ENCODE data around the gene KHDC4.

Gene KHDC4

GRCh38 chr1:155978325-155978972 is 44.2 kb upstream of the KHDC4 start, which contains the start of gene ARHGEF2:
Gene ARHGEF2 (minus strand): TSS chr1:155978547. CDS start chr1:155978427, 120 bp downstream.
- no peak for DNase-seq (ENCODE audit: low read depth, low spot score)
- Histone ChIP-seq H3K27ac (peak within 1 kb of the TSS; percentile 89), H3K9me3 (ENCODE audit: low read depth, low read length) (no peaks in the 10 kb centered on the region), H3K4me3 (peak within 1 kb of the TSS; percentile 93), H3K36me3 (ENCODE audit: insufficient read depth, low read length) (peaks cover 22% of the 10 kb centered on the region), H3K9ac (ENCODE audit: insufficient read length) (peak within 1 kb of the TSS; percentile 92)
- TF ChIP-seq POLR2AphosphoS5 (IDR thresholded peaks at IDR 0.05; ENCODE audit: borderline replicate concordance, low read depth, low read length) (peak; percentile 83), EZH2 (IDR thresholded peaks at IDR 0.05) (no peak), FOXP2 (optimal IDR thresholded peaks at IDR 0.05; ENCODE audit: control extremely low read depth, extremely low read length, insufficient read depth) (no peak)

GRCh38 chr1:155977690-155978324 is 43.6 kb upstream of the KHDC4 start:
- peak overlapping the region; percentile 89 for H3K27ac ChIP-seq
- DNase-seq (ENCODE audit: low read depth, low spot score), result no peak
- peak overlapping the region; percentile 92 for H3K9ac ChIP-seq (ENCODE audit: insufficient read length)
- H3K4me3 ChIP-seq, result peak overlapping the region; percentile 93
- no peak for TF ChIP-seq POLR2AphosphoS5 (IDR thresholded peaks at IDR 0.05; ENCODE audit: borderline replicate concordance, low read depth, low read length)
- no peak for TF ChIP-seq EZH2 (IDR thresholded peaks at IDR 0.05)
- no peak for TF ChIP-seq FOXP2 (optimal IDR thresholded peaks at IDR 0.05; ENCODE audit: control extremely low read depth, extremely low read length, insufficient read depth)
- H3K36me3 ChIP-seq (ENCODE audit: insufficient read depth, low read length), result peaks cover 27% of the 10 kb centered on the region
- no peaks in the 10 kb centered on the region for H3K9me3 ChIP-seq (ENCODE audit: low read depth, low read length)

- no peaks in the 10 kb centered on the region for H3K9me3 ChIP-seq (ENCODE audit: low read depth, low read length)
- TF ChIP-seq FOXP2 (optimal IDR thresholded peaks at IDR 0.05; ENCODE audit: control extremely low read depth, extremely low read length, insufficient read depth) (no peak), EZH2 (IDR thresholded peaks at IDR 0.05) (no peak), POLR2AphosphoS5 (IDR thresholded peaks at IDR 0.05; ENCODE audit: borderline replicate concordance, low read depth, low read length) (no peak)
- DNase-seq (ENCODE audit: low read depth, low spot score), result no peak
- peak overlapping the region; percentile 93 for H3K4me3 ChIP-seq
- H3K36me3 ChIP-seq (ENCODE audit: insufficient read depth, low read length), result peaks cover 34% of the 10 kb centered on the region
- peak overlapping the region; percentile 92 for H3K9ac ChIP-seq (ENCODE audit: insufficient read length)
- H3K27ac ChIP-seq, result peak overlapping the region; percentile 89
Measured at GRCh38 chr1:155976913-155977689, 42.9 kb upstream of the KHDC4 start.

GRCh38 chr1:155976062-155976912 is 42.1 kb upstream of the KHDC4 start:
- Histone ChIP-seq H3K36me3 (ENCODE audit: insufficient read depth, low read length) (peaks cover 37% of the 10 kb centered on the region), H3K27ac (peak overlapping the region; percentile 89), H3K4me3 (peak overlapping the region; percentile 93), H3K9me3 (ENCODE audit: low read depth, low read length) (no peaks in the 10 kb centered on the region), H3K9ac (ENCODE audit: insufficient read length) (peak overlapping the region; percentile 92)
- DNase-seq (ENCODE audit: low read depth, low spot score), result peak; percentile 57
- TF ChIP-seq POLR2AphosphoS5 (IDR thresholded peaks at IDR 0.05; ENCODE audit: borderline replicate concordance, low read depth, low read length), result no peak
- peak; percentile 5 for TF ChIP-seq FOXP2 (optimal IDR thresholded peaks at IDR 0.05; ENCODE audit: control extremely low read depth, extremely low read length, insufficient read depth)

GRCh38 chr1:155975375-155976061 is 41.3 kb upstream of the KHDC4 start:
- Histone ChIP-seq H3K4me3 (peak overlapping the region; percentile 93), H3K27ac (peak overlapping the region; percentile 7; the same call in 1 of the 2 replicates), H3K36me3 (ENCODE audit: insufficient read depth, low read length) (peaks cover 40% of the 10 kb centered on the region), H3K9ac (ENCODE audit: insufficient read length) (peak overlapping the region; percentile 27), H3K9me3 (ENCODE audit: low read depth, low read length) (no peaks in the 10 kb centered on the region)
- no peak for DNase-seq (ENCODE audit: low read depth, low spot score)
- no peak for TF ChIP-seq POLR2AphosphoS5 (IDR thresholded peaks at IDR 0.05; ENCODE audit: borderline replicate concordance, low read depth, low read length)

GRCh38 chr1:155974208-155975115 is 40.2 kb upstream of the KHDC4 start:
- peaks cover 50% of the 10 kb centered on the region for H3K36me3 ChIP-seq (ENCODE audit: insufficient read depth, low read length)
- peak overlapping the region; percentile 93 for H3K4me3 ChIP-seq
- DNase-seq (ENCODE audit: low read depth, low spot score), result no peak
- H3K27ac ChIP-seq, result 0 out of 2 replicates have a peak overlapping the region, but pooled peaks have one; percentile 7
- no peak overlapping the region for H3K9ac ChIP-seq (ENCODE audit: insufficient read length)
- TF ChIP-seq FOXP2 (optimal IDR thresholded peaks at IDR 0.05; ENCODE audit: control extremely low read depth, extremely low read length, insufficient read depth) (no peak), POLR2AphosphoS5 (IDR thresholded peaks at IDR 0.05; ENCODE audit: borderline replicate concordance, low read depth, low read length) (no peak), EZH2 (IDR thresholded peaks at IDR 0.05) (no peak)
- no peaks in the 10 kb centered on the region for H3K9me3 ChIP-seq (ENCODE audit: low read depth, low read length)
